ENCODE data around the gene MASP1. TPM values are rescaled to one million over a fixed set of nuclear protein-coding genes. Genes with fewer than 3 reads are reported as not detected.

MASP1 gene
- polyA plus RNA-seq, 1 donor = 8.7 TPM

DNA sequence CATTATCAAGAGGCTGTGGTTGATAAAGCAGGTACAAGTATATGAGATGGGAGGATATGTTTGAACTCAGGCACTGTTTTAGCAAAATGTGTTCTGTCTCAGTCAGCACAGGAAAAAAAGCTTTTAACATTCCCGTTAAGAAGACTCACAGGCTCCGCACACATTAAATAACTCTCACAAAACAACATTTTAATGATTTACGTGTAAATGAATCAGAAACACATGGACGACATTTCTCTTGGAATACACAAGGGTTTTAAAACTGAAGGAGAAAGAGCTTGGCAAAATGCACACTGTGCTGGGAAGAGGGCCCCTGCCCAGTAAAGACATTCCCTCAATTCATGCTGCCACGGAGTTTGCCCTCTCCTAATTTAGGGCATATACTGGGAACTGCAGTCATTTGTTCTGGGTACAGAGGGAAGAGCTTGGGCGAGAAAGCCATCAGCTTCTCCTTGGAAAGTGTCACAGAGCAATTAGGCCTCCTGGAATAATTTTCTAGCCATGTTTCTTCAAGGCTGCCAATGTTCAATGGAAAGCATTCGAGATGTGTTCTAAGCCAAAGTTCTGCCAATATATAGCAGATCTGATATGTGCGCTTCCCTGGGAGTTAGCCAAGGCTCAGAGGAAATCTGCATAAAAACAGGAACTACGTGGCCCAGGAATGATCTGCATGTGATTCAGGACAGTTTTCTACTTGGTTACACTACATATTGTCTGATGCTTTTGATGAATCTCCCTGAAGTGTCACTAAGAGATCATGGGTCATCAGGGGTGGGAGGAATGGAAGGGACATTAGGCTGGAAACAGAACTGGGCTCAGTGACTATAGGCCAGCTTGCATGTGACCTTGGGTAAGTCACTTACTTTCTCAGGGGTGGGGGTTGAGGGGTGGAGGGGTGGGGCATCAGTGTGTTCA lies 2.2 kb upstream of the MASP1 start:
- no peak for DNase-seq

DNA sequence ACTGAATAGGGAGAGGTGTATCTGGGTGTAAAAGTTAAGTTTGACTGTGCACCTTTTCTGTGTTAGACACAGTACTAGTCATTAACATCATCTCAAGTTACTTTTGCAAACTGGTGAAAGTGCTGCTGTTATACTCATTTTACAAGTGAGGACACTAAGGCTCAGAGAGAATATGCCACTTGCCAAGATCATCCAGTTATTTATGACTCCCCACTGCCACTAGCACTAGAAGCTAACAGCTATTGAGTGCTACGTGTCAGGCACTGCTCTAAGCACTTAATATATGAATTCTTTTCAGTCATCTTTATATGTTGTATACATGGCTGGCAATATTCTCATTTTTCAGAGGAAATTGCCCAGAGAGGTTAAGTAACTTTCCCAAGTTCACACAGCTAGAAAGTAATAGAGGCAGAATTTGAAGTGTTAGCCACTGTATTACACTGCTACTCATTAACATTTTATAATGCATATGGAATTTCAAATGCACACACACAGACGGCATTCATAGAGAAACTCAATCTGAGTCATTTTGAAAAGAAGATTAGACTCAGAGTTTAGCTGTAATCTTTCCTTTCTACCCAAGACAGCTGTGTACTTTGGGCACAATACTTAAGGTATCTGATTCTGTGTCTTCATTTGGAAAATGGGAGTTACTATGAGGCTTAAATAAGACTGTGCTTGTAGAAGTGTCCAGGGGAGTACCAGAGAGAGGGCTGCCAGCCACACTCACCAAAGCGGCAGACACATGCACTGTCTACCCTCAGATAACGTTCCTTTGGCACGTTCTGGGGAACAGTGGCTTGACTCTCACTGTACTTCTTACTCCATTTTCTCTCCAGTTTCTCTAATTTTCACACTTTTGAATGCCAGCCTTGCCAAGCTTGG lies 1.3 kb upstream of the MASP1 start:
- no peak for DNase-seq

DNA sequence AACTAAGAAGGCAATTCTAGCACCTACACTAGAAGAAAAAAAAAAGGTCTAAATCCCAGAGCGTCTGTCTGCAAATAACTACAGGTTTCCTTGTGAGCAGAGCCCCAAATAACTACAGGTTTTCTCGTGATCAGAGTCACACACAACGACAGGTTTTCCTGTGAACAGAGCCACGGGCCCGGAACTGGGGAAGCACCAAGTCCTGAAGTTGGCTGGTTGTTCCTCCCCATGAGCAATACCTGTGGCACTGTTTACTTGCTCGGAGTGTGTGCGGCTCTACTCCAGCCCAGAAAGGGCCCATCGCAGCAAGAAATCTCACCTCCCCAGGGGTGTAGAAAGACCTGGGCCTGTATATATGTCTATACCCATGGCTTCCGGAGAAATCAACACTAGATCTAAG lies 644 bp upstream of the MASP1 start:
- no peak for DNase-seq

DNA sequence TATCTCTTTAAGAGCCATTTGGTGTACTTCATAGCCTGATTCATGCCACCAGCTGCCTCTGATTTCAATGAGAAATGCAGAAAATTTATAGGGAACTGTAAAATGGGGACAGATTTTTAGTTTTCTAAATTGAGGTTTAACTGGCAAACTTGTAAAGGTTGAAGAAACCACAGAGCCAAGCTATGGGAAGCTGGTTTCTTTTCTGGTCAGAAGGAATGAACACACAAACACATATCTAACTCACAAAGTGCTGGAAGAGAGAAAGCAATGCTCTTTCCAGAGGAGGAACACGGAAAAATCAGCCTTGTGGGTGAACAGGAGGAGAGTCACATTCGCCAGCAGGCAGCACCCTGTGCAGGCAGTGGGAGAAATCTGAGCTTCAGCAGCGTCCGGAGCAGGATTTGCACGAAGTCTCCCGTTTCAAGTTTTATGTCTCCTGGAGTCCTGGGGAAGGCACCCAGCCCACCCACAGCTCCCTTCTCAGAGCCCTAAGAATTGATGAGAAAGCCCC lies 481 bp downstream of the MASP1 start:
- no peak for DNase-seq

DNA sequence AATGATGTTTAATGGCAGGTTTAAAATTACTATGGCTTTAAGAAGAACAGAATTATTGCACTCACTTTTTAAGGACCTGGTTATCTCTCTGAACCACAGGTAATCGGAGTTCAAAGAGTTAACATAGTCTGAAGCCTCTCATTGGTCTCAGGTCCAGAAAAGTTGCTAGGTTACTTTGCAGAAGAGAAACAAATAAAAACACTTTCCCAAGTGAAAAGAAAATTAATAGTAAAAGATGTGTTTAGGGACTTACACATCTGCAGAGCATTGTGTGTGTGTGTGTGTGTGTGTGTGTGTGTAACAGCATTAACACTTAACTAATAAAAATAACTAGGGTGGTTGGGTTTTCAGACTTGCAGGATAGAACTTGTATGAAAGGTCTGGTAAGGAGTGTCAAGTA lies 1.0 kb downstream of the MASP1 start:
- no peak for DNase-seq

DNA sequence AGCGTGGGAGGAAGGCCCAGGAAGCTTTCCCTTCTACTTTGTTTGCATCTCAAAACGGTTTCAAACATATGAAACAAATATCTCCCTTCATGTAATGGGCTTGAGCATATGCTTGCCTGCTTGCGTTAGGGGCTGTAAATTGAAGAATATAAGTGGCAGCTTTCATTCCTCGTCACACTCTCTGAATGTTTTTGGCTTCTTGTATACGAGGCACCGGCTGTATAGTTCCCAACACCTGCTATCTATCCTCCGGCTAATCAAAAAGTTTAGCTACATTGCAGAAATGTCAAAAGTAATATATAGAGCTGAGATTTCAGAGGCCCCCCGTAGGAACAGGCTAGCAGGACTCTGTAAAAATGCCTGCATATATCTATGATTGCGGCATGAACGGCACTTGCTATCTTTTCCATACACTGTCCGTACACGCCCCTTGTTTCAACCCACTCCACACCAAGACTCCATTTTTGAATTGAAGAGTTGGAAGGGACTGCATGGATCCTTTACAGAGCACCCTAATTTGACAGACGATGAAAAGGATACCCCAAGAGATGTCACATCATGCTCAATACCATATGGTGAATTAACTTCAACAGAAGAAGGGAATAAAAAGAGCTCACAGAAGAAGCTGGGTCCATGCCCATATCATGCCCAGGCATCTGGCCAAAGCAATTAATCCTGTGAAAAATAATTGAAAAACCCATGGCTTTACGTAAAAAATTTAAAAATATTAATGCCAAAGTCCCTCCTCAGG lies 2.5 kb downstream of the MASP1 start:
- no peak for DNase-seq

DNA sequence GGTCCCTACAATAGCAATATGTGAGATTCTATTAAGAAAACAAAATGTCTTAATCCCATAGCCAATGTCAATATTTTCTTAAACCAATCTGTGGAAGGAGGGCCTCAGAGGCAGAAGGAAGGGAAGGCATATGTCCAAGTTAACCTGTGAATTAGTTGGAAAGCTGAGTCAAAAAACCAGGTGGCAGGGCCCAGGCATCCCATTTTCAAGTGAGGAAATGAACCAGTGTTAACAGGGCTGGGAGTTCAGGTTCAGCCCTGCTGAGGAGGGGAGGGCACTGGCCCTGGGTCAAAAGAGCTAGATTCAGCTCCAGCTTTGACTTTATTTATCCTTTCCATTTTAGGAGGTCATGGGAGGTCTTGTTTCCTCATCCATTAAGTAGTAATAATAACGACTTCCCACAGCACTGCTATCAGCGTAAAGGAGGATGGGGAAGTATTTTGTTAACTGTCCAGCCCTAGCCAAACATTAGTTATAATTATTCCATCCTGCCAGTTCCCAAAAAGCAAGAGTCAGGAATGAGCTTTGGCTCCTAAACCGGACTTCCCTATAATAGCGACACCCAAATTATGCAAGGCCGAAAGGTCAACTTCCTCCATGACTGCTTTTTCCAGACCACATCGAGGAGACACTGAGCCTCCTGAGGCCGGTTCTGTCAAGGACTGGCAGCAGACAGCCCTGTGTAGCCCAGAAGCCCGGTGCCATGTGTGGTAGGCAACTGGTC lies 3.2 kb downstream of the MASP1 start:
- no peak for DNase-seq

DNA sequence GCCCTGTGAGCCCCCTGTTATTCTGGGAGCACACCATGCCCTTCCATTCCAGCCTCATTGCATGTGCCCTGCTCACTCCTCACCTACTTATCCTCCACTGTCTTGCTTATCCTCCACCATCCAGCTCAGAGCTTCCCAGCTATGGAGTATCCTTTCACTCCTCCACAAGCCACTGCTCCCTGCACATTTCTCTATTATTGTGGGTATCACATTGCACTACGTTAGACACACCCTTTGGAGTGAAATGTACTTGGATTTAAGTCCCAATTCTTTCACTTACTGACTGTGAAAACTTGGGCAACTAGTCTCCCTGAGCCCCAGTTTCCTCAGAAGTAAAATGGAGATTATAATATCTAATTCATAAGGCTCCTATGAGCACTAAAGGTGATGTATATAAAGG lies 4.3 kb downstream of the MASP1 start:
- no peak for DNase-seq

DNA sequence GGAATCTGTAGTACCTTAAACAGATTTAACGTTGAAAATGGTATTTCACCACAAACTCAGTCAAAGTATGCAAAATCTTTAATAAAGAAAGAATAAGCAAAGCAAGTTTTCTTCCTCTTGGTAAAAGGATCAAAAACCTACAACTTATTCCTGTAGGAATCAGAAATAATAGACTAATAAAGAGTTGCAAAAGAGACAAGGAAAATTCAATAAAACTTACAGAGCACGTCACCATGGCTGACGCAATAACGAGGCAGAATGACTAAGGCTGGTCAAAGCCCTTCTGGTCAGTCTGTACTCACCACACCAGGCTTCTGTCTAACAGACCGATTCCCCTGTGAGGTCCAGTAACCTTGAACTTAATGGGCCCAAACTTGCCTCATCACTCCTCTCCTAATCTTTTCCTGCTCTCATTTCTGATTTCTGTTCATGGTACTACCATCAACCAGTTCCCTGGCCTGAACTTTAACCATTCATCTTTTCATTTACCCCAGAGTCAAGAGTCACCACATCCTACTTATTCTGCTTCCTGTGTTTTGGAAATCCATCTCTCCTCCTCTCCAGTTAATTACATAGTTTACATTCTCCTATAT lies 5.0 kb downstream of the MASP1 start:
- no peak for DNase-seq

DNA sequence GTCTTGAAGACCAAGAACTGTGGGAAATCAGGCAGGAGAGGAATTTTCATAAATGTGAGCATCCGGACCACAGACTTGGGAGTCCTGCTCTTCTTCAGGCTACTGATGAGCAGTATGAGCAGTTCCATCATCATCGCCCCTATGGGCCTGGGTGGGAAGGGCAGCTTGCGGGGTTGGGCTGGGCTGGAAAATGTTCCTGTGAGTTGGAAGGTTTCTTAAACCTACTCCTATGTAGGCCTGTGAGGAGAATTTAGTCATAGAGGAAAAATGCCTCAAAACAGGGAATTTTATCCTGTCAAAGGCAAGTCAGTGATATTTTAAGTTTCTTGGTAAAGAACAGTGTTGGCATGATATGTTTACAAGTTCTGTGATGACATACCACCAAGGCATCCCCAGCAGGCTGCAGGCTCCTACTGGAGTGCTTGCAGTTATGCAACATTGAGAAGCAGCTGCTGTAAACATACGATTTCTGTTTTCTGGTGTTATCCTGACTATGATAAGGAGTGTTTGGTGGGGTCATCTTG lies 10.3 kb downstream of the MASP1 start:
- DNase-seq = no peak

DNA sequence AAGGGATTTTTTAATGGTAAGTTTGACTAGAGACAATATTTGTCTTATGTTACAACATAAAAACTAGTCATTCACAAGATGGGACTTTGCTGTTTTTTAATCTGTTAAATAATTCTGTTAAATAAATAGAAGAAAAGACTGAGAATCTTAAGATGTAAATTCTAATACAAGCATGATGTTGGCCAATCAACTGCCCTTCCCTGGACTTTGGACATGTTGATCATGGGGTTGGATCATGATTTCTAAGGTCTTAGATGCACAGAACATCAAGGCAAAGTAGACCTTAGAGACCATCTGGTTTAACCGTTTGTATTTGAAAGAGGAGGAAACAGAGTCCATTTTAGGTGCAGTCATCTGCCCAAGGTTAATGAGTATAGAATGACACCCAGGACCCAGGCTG lies 10.9 kb downstream of the MASP1 start:
- no peak for DNase-seq

DNA sequence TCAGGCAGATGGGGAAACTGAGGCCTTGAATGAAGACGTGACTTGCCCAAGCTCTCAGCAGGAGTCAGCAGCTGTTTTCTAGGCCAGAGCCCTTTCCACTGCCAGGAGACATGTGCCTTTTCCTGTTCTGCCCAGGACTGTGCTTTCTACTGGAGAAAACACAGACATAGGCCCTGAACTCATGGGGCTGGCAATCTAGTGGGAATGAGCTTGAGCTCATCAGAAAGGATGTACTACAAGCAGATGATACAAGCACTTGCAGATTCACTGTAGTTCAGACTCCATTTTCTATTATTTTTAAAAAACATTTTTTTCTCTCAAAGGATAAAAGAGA lies 14.4 kb downstream of the MASP1 start:
- no peak for DNase-seq

DNA sequence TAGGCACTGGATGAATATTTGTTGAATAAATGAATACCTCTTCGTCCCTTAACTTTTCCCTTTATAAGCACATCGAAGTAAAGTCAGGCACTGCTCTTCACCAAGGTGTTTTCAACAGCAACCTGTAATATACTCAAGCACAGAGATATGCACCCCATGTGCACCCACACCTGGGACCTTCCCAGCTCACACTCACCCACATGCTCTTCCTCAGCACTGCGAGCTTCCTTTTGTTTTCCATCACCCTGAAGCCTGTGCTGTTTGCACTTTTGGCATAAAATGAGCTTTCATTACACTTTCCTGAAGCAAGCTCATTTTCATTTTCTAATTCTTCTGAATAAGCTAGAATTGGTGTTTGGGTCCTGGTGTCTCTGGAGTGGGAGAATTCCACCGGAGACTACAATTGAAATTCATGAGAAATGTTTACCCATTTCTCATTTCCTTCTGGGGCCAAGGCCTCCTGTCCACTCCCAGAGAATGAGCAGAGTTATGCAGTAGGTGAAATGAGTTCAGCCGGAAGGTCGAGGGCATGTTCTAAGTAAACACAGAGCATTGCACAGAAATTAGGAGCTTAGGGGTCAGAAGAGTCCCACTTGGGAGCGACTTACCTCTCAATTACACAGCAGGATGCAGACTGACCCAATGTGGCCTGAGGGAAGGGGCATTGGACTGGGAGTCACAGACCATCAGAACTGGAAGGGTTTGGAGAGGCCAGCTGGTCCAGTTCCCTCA lies 15.0 kb downstream of the MASP1 start:
- no peak for DNase-seq

DNA sequence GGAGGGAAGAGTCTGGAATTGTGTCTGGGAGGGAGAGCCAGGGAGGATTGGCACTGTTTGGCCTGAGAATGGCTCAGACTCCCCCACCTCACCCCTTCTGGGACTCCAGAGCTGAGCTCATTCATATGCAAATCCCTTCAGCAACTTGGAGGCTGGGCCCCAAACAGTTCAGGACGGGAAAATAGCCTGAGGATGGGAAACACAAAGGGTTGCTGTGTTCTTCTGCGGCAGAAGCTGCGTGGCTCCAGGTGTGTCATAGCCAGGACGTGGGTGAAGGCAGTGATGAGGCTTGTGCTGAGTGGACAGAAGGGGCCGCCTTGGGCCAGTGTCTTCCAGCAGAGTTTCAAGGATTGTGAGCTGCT lies 16.6 kb downstream of the MASP1 start:
- DNase-seq = no peak

DNA sequence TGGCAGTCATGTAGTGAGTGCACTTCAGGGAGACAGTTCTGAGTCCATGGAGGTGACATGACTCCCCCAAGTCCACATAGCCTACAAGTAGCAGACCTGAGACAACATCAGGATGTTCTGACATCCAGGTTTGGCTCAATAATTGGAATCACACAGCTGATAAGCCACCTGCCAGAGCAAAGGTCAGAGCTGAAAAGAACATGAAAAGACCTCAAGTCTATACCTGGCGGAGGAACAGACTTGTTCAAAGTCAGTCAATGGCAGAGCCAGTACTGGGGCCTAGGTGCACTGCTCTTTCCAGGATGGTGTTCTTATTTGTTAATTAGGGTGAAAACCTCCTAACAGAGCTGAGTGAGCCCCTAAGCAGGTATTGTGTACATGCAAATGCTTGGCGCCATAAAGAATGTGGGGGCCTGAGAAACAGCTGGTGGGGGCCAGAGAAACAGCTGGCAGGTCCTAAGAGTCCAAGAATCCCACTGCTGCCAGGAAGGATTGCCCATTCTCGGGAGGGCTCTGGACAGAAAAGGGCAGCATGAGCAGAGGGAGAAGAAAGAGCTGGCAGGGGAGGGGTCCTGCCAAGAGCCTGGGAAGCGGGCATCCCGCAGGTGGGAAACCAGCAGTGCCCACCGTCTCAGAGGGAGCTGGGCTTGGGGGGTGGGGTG lies 17.1 kb downstream of the MASP1 start:
- no peak for DNase-seq

DNA sequence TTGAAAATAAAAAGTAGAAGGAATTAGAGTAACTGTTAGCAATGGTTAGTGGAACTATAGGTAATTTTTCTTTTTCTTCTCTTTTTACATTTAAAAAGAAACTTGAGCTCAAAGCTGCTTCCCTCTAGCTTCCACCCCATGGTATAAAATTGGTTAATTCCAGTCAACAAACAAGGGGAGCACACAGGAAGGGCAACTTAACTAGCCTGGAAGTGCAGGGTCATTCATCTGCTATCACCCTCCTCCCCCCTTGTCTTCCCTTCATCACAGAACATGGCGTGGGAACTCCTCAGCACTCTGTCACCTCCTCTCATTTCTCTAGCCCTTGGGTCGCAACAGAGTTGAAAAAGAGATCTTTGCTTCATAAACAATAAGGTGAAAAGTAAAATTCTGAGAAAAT lies 20.0 kb downstream of the MASP1 start:
- no peak for DNase-seq

DNA sequence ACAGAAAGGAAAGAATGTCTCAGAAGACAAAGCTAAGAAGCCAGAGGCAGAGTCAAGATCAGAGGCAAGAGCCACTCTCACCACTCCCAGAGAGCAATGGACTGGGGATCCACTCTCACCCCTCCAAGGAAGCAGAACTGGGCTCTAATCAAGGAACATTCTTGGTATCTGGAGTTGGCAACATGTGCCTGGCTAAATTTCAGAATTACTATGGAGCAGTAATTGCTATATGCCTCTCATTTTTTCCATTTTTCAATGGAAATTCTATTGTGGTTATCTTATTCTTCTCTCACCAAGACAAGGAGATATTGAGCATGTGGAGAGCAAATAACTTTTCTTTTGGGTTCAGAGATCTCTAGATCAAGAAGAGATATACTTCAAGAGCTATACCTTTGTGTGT lies 22.1 kb downstream of the MASP1 start:
- no peak for DNase-seq

DNA sequence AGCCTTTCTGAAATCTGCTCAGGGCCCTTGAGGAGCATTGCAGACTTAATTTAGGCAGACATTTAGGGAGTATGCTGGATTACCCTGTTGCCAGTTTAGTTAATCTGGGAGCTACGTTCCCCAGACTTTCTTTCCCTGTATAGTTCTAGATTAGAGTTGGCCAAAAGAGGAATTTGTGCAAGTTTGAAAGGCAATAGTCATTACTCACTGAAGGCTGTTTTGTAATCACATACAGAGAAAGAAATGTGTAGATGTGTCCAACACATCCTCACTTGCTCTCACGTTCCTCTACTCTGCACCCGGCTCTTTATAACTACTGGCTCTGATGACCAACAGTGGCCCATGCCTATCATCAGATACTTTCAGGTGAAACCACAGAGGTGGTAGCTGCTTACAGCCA lies 24.2 kb downstream of the MASP1 start:
- DNase-seq = no peak

DNA sequence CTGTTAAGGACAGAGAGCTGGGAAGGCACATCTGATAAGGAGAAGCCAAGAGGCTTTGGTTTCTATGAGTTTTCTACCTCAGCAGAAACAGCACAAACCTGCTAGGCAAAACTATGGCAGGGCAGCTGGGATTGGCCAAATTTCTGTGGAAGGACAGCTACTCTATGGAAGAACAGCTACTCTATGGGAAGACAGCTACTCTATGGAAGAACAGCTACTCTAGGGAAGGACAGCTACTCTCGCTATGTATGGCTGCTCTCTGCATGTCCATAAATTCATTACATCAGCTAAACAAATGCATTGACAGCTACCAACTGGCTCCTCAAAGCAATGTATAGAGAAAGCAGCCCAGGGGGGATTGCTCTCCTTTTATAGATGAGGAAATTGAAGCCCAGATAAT lies 24.8 kb downstream of the MASP1 start:
- DNase-seq = no peak

DNA sequence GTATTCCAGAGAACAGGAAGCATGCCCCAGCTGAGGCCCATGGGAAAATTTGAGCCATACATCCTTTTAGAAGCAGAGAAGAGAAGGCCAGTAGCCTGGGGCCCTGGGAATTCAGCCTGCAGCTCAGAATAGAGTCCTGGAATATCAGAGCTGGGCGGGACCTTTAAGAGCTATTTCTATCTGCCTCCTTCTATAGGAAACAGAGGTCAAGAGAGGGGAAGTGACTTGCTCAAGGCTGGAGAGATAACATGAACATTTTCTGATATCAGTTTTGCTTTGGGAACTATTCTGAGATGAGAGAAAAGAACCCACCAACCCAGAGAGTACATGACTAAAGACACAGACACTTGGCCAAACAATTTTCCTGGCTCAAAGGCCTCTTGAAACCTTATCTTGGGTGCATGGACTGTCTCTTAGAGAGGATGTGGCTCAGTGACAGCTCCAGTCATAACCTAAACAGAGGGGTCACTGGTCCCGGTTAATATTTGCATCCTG lies 26.0 kb downstream of the MASP1 start:
- no peak for DNase-seq
